K562 (cell line): ENCODE results near the gene SIRPB2. TPM values are rescaled to one million over a fixed set of nuclear protein-coding genes. Genes with fewer than 3 reads are reported as not detected.

Source experiments
- ATAC-seq: fragments of 200-7000 bp; cut with Tn5 transposase; 3 replicates; pipeline ENCODE4 v1.9.1; 2020; ENCODE audit warnings: moderate library complexity
- BruUV-seq: library from RNA; stranded (reverse); fragments of 400-500 nt; replicated peaks from 2 replicates; lab custom pipeline; 2021; lab: Mats Ljungman, UMichigan
- CTCF ChIA-PET: fragments of 300-600 bp; formaldehyde crosslinking; extraction: SDS; loops from one replicate; lab custom pipeline; 2021; ENCODE audit warnings: low intra/inter-chr PET ratio; lab: Yijun Ruan, JAX
- POLR2A ChIA-PET: fragments of 300-600, 350-650 bp; sonication (Branson Sonifier 250); formaldehyde crosslinking; extraction: SDS; loops from one replicate; lab custom pipeline; 2021; ENCODE audit warnings: antibody characterized with exemption, inconsistent platforms; lab: Yijun Ruan, JAX
- DNase-seq, 4 experiments: peaks; one replicate each; pipeline versions ENCODE4 v3.0.0 to v3.0.0-alpha.2; 2011 to 2018; ENCODE audit warnings: low spot score in 3 of 4, mixed read lengths in 3 of 4; ENCODE audit errors: extremely low read depth in 1 of 4
- FAIRE-seq: peaks from 2 replicates; lab custom pipeline; 2011; peaks lifted over from hg19 to GRCh38; lab: Jason Lieb, UNC
- H2AFZ ChIP-seq: 2 replicates; pipeline ENCODE4 v1.6.0; 2011; ENCODE audit warnings: low read depth, low read length, control low read depth, inconsistent platforms
- H3K27ac ChIP-seq: fragments of 200-600 bp; 3 replicates; pipeline ENCODE4 v1.8.0; 2011; ENCODE audit warnings: low read depth, mild to moderate bottlenecking, control low read depth, inconsistent platforms, low read length, moderate library complexity, mixed read lengths; ENCODE audit errors: extremely low read depth
- H3K27me3 ChIP-seq, 2 experiments: fragments of 300-600 bp in 1 of 2; 2 replicates in 1 of 2; 3 replicates in 1 of 2; pipeline versions ENCODE4 v1.6.0 to v1.8.0; 2011; ENCODE audit warnings: inconsistent platforms in 2 of 2, low read length in 2 of 2, mild to moderate bottlenecking in 1 of 2, mixed read lengths in 1 of 2, moderate library complexity in 1 of 2; ENCODE audit not compliant: control insufficient read depth in 2 of 2, insufficient read depth in 2 of 2
- H3K36me3 ChIP-seq: fragments of 300-600 bp; 3 replicates; pipeline ENCODE4 v1.8.0; 2011; ENCODE audit warnings: mild to moderate bottlenecking, low read length, inconsistent platforms; ENCODE audit not compliant: control insufficient read depth, insufficient read depth
- H3K4me1 ChIP-seq, 2 experiments: fragments of 200-600 bp in 1 of 2; replicated peaks in 1 of 2; 2 replicates in 1 of 2; 3 replicates in 1 of 2; pipeline versions ENCODE4 v1.5.1 to v1.8.0; 2011; ENCODE audit warnings: inconsistent platforms in 2 of 2, low read length in 2 of 2, mild to moderate bottlenecking in 1 of 2, mixed read lengths in 1 of 2, moderate library complexity in 1 of 2; ENCODE audit not compliant: control insufficient read depth in 2 of 2, insufficient read depth in 2 of 2
- H3K4me2 ChIP-seq: 2 replicates; pipeline ENCODE4 v1.6.1; 2011; ENCODE audit warnings: low read length, control low read depth, inconsistent platforms, mixed read lengths; ENCODE audit not compliant: insufficient read depth
- H3K4me3 ChIP-seq: fragments of 200-600 bp; sonication (generic), shearing (Covaris generic); 2 replicates; pipeline ENCODE4 v1.5.1; 2016; ENCODE audit warnings: control low read depth, inconsistent platforms
- H3K79me2 ChIP-seq: fragments of 200-600 bp; 3 replicates; pipeline ENCODE4 v1.8.0; 2011; ENCODE audit warnings: low read length, inconsistent platforms; ENCODE audit not compliant: control insufficient read depth, insufficient read depth
- H3K9ac ChIP-seq, 2 experiments: 2 replicates each; pipeline versions ENCODE4 v1.6.0 to v1.6.1; 2011; ENCODE audit warnings: low read depth in 2 of 2, low read length in 2 of 2, control low read depth in 1 of 2, inconsistent platforms in 1 of 2, mild to moderate bottlenecking in 1 of 2, mixed read lengths in 1 of 2; ENCODE audit not compliant: insufficient read depth in 1 of 2
- H3K9me1 ChIP-seq: one replicate; pipeline ENCODE4 v1.6.0; 2011; ENCODE audit warnings: inconsistent platforms, mild to moderate bottlenecking, low read length, moderate library complexity; ENCODE audit not compliant: control insufficient read depth, insufficient read depth
- H3K9me3 ChIP-seq: replicated peaks from 2 replicates; pipeline ENCODE4 v1.5.1; 2011; ENCODE audit warnings: low read depth, low read length, inconsistent platforms; ENCODE audit not compliant: control insufficient read depth, insufficient read depth
- H4K20me1 ChIP-seq: replicated peaks from 2 replicates; pipeline ENCODE4 v1.6.1; 2011; ENCODE audit warnings: low read length, inconsistent platforms, mixed read lengths; ENCODE audit not compliant: control insufficient read depth, insufficient read depth
- CBFB ChIP-seq: sonication (generic); formaldehyde crosslinking; IDR thresholded peaks from 2 replicates; pipeline ENCODE4 v1.4.0; 2020; ENCODE audit warnings: mild to moderate bottlenecking, missing genetic modification reagents
- CC2D1A ChIP-seq: fragments of 450-650 bp; IDR thresholded peaks from 2 replicates; pipeline ENCODE4 v1.6.1; 2017; ENCODE audit warnings: mild to moderate bottlenecking
- FOS ChIP-seq: IDR thresholded peaks from 3 replicates; pipeline ENCODE4 v1.6.1; 2011; ENCODE audit not compliant: insufficient read length; ENCODE audit errors: extremely low read depth
- FOXA1 ChIP-seq: fragments of 450-650 bp; IDR thresholded peaks from 2 replicates; pipeline ENCODE4 v1.6.1; 2016; ENCODE audit warnings: mild to moderate bottlenecking, borderline replicate concordance
- HCFC1 ChIP-seq: IDR thresholded peaks from 2 replicates; pipeline ENCODE4 v1.6.1; 2012; ENCODE audit warnings: low read depth, low read length, improper control_type of control experiment
- HSF4 ChIP-seq: fragments of 250-450 bp; sonication (Bioruptor Pico); IDR thresholded peaks from 2 replicates; pipeline ENCODE4 v2.1.2; 2022; ENCODE audit warnings: mild to moderate bottlenecking, moderate library complexity, borderline replicate concordance
- KDM1A ChIP-seq, 2 experiments: fragments of 450-650 bp; IDR thresholded peaks; 2 replicates each; pipeline ENCODE4 v1.6.1; 2016; ENCODE audit warnings: mild to moderate bottlenecking in 2 of 2
- KLF16 ChIP-seq: IDR thresholded peaks from 2 replicates; pipeline ENCODE4 v1.6.1; 2016; ENCODE audit warnings: antibody characterized with exemption
- MAFK ChIP-seq: IDR thresholded peaks from 2 replicates; pipeline ENCODE4 v1.6.1; 2011; ENCODE audit warnings: low read length, improper control_type of control experiment
- MYC ChIP-seq, 2 experiments: fragments of 250-450 bp in 1 of 2; sonication (Bioruptor Pico) in 1 of 2; IDR thresholded peaks; 2 replicates each; pipeline versions ENCODE4 v1.5.1 to v1.6.1; 2012 to 2021; ENCODE audit warnings: low read depth in 2 of 2, borderline replicate concordance in 1 of 2, improper control_type of control experiment in 1 of 2, low read length in 1 of 2, mild to moderate bottlenecking in 1 of 2, moderate library complexity in 1 of 2
- OTX1 ChIP-seq: fragments of 450-650 bp; formaldehyde crosslinking; IDR thresholded peaks from 2 replicates; pipeline ENCODE4 v1.4.0; 2022; ENCODE audit warnings: mild to moderate bottlenecking
- TRIM28 ChIP-seq: fragments of 450-650 bp; IDR thresholded peaks from 2 replicates; pipeline ENCODE4 v1.6.1; 2017
- U2AF2 ChIP-seq: fragments of 200-400 bp; formaldehyde crosslinking; optimal IDR thresholded peaks from 2 replicates; pipeline ENCODE3; 2017; ENCODE audit warnings: low read depth, mild to moderate bottlenecking, low read length
- ZNF140 ChIP-seq: fragments of 250-450 bp; sonication (Bioruptor Pico); IDR thresholded peaks from 2 replicates; pipeline ENCODE4 v1.8.0; 2021; ENCODE audit warnings: moderate library complexity, mild to moderate bottlenecking, inconsistent platforms
- ZNF217 ChIP-seq: sonication (generic); formaldehyde crosslinking; IDR thresholded peaks from 2 replicates; pipeline ENCODE4 v1.8.0; 2022; ENCODE audit warnings: mild to moderate bottlenecking, missing genetic modification reagents
- ZNF785 ChIP-seq: fragments of 250-450 bp; sonication (Bioruptor Pico); IDR thresholded peaks from 2 replicates; pipeline ENCODE4 v1.4.0; 2020; ENCODE audit warnings: mild to moderate bottlenecking
- WGBS: fragments of 100-300 bp; shearing (Covaris generic); methylation state at CpG from one replicate; pipeline ENCODE4 v1.1.6; 2016; ENCODE audit warnings: low coverage, mixed read lengths; ENCODE audit not compliant: insufficient coverage; ENCODE audit errors: missing lambda C conversion rate; 5-methylcytosine and 5-hydroxymethylcytosine counted together
- in situ Hi-C: fragments of 300-500 bp; cut with MboI; formaldehyde crosslinking; loops from 4 replicates; pipeline ENCODE4 v1.15.0; 2018; ENCODE audit warnings: inconsistent platforms, mixed read lengths
- intact Hi-C: fragments of 100-400 bp; cut with micrococcal nuclease; formaldehyde crosslinking; loops from 2 replicates; pipeline ENCODE4 v1.14.2; 2022
- polyA plus RNA-seq, 8 experiments: library from polyadenylated mRNA; depleted of rRNA in 4 of 8; stranded (reverse) in 5 of 8; unstranded in 3 of 8; fragments of >200 nt; fragmentation: Nextera tagmentation in 2 of 8; fragmentation: Illumina TruSeq in 1 of 8; extraction: Ambion mirVana in 2 of 8; extraction: Trizol in 1 of 8; gene quantifications; 2 replicates each; pipeline versions ENCODE4 v1.2.1 to v1.2.3, GENCODE V29; 2011 to 2014; ENCODE audit warnings: inconsistent platforms in 1 of 8, missing spikeins in 1 of 8
- total RNA-seq, 7 experiments: library from RNA; depleted of rRNA in 6 of 7; stranded (reverse); fragments of >200 nt in 6 of 7; fragmentation: Illumina TruSeq in 2 of 7; extraction: Trizol in 2 of 7; gene quantifications; 2 replicates each; pipeline versions ENCODE4 v1.2.1 to v1.2.3, GENCODE V29; 2011 to 2021; ENCODE audit warnings: low replicate concordance in 1 of 7
- TF ChIP-seq, protein P1 (sequence below): fragments of 250-450 bp; sonication (Bioruptor Pico); IDR thresholded peaks from 2 replicates; pipeline ENCODE4 v1.5.0; 2020; ENCODE audit warnings: mild to moderate bottlenecking
- TF ChIP-seq, protein P2 (sequence below), 2 experiments: fragments of 450-650 bp in 1 of 2; IDR thresholded peaks; 2 replicates each; pipeline ENCODE4 v1.6.1; 2011 to 2017; ENCODE audit warnings: low read depth in 2 of 2, antibody characterized with exemption in 1 of 2, borderline replicate concordance in 1 of 2, low read length in 1 of 2, mild to moderate bottlenecking in 1 of 2, mixed read lengths in 1 of 2; ENCODE audit not compliant: control insufficient read depth in 1 of 2

The SIRPB2 gene
- total and polyA plus RNA-seq, 9 of the 15 experiments (the other 6 are each of a cell fraction or from before 2014, with no cell fraction given): 0.07 TPM; not detected in 7

GRCh38 chr20:1505361-1505760 lies 14.1 kb upstream of the SIRPB2 start (continued):
- TF ChIP-seq MYC (IDR thresholded peaks at IDR 0.05; ENCODE audit: low read depth, low read length): no peak
- TF ChIP-seq MYC (CRISPR knock-in tag; IDR thresholded peaks at IDR 0.05; ENCODE audit: borderline replicate concordance, low read depth): no peak
- TF ChIP-seq ZNF140: no peak
- TF ChIP-seq TRIM28: no peak
- no peak for TF ChIP-seq HSF4
- TF ChIP-seq FOXA1: no peak
- no peak for TF ChIP-seq ZNF217 (CRISPR knock-in tag)
- TF ChIP-seq, protein P1, sequence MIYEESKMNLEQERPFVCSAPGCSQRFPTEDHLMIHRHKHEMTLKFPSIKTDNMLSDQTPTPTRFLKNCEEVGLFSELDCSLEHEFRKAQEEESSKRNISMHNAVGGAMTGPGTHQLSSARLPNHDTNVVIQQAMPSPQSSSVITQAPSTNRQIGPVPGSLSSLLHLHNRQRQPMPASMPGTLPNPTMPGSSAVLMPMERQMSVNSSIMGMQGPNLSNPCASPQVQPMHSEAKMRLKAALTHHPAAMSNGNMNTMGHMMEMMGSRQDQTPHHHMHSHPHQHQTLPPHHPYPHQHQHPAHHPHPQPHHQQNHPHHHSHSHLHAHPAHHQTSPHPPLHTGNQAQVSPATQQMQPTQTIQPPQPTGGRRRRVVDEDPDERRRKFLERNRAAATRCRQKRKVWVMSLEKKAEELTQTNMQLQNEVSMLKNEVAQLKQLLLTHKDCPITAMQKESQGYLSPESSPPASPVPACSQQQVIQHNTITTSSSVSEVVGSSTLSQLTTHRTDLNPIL: no peak
- TF ChIP-seq U2AF2: no peak
- TF ChIP-seq CBFB (CRISPR knock-in tag): no peak

GRCh38 chr20:1503564-1504227 lies 12.5 kb upstream of the SIRPB2 start:
- DNase-seq: peak; percentile 72 to 82 (median 74)
- Histone ChIP-seq H3K9me3 (no peaks in the 10 kb centered on the region), H3K27ac (no peak overlapping the region), H3K9me1 (no peaks in the 10 kb centered on the region), H3K4me2 (no peak overlapping the region), H3K27me3 (0 out of 5 replicates have a peak, but pooled peaks cover 0 to 6% of the 10 kb centered on the region in 2 experiments), H3K4me3 (no peak overlapping the region), H4K20me1 (no peaks in the 10 kb centered on the region), H3K36me3 (no peaks in the 10 kb centered on the region), H2AFZ (no peak overlapping the region), H3K9ac (no peak overlapping the region), H3K79me2 (no peaks in the 10 kb centered on the region), H3K4me1 (no peaks in the 10 kb centered on the region; a peak in 1 of 5 replicates)
- intact Hi-C loops (loop anchor here (1.0 to 10.0 kb wide), 3 partner anchors 37 to 189 kb away; partner anchors contain the start of gene NSFL1C), in situ Hi-C loops (loop anchor here (25.0 kb wide), 1 partner anchor 259 kb away; no protein-coding TSS in a partner anchor)
- peak; percentile 99 for FAIRE-seq
- no TSS peak for BruUV-seq
- WGBS: 1% methylated on average over 8 of the region's 8 CpGs
- CTCF ChIA-PET: interaction anchor here (0.6 to 1.6 kb wide), 8 partner anchors 29 to 688 kb away, joined by 3 to 11 read pairs (median 4); no protein-coding TSS in a partner anchor
- peak; percentile 100 for ATAC-seq
- POLR2A ChIA-PET: interaction anchor here (0.6 kb wide), 2 partner anchors 111 to 1054 kb away, joined by 3 to 4 read pairs; partner anchors contain the start of gene FKBP1A
- peak; percentile 70; the same call in 1 of the 2 replicates for TF ChIP-seq KLF16
- TF ChIP-seq OTX1: no peak
- peak; percentile 35; the same call in 1 of the 2 replicates for TF ChIP-seq HCFC1
- TF ChIP-seq, protein P2, sequence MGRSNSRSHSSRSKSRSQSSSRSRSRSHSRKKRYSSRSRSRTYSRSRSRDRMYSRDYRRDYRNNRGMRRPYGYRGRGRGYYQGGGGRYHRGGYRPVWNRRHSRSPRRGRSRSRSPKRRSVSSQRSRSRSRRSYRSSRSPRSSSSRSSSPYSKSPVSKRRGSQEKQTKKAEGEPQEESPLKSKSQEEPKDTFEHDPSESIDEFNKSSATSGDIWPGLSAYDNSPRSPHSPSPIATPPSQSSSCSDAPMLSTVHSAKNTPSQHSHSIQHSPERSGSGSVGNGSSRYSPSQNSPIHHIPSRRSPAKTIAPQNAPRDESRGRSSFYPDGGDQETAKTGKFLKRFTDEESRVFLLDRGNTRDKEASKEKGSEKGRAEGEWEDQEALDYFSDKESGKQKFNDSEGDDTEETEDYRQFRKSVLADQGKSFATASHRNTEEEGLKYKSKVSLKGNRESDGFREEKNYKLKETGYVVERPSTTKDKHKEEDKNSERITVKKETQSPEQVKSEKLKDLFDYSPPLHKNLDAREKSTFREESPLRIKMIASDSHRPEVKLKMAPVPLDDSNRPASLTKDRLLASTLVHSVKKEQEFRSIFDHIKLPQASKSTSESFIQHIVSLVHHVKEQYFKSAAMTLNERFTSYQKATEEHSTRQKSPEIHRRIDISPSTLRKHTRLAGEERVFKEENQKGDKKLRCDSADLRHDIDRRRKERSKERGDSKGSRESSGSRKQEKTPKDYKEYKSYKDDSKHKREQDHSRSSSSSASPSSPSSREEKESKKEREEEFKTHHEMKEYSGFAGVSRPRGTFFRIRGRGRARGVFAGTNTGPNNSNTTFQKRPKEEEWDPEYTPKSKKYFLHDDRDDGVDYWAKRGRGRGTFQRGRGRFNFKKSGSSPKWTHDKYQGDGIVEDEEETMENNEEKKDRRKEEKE (IDR thresholded peaks at IDR 0.05; ENCODE audit: borderline replicate concordance in 1 of 2, control insufficient read depth in 1 of 2, low read depth in 2 of 2, low read length in 1 of 2): no peak
- 0 out of 2 replicates have a peak, but pooled peaks have one; percentile 5 for TF ChIP-seq MAFK
- TF ChIP-seq FOS: no peak
- TF ChIP-seq CC2D1A: 0 out of 2 replicates have a peak, but pooled peaks have one; percentile 40
- TF ChIP-seq KDM1A (IDR thresholded peaks at IDR 0.05): no peak
- no peak for TF ChIP-seq ZNF785 (CRISPR knock-in tag)
